ENCODE results near the gene NUP42. TPM values are rescaled to one million over a fixed set of nuclear protein-coding genes. Genes with fewer than 3 reads are reported as not detected.

NUP42 gene
- total and polyA plus RNA-seq, 2 donors from 2014 or later: 24.8 to 28.8 TPM

DNA sequence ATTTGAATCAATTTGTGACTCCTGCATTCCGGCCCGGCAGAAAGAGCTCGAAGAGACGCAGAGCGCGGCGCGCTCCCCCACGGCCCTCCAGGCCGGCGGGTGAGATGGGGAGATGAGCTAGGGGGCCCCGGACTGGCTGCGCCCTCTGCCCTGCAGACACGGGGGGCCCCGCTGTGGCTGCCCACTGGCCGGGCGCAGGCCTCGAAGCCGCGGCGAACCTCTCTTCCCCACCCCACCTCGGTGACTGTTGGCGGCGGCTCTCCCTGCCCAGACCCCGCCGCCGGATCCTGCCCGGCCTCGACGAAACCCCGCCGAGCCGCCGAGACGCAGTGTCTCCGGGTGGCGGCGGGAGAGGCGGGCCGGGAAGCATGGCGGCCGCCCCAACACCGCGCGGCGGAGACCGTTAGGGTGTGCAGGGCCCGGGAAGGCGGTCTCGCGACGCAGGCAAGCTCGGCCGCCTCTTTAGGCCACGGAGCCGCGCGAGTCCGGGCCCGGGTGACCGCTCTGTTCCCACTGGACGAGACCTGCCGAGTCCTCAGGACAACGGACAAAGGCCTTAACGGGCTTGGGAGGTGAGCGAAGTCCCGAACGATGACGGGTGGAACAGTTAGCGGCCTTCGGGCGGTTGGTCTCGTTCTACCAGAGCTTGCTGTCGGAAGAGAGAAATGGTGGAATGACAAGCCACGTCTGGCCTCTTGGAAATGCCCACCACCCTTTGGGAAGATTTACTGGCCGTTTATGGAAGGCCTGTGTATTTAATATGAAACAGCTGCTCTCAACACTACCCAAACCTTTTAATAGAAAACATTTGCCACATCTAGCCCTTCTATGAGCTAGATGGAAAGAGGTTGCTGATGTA lies 24.3 kb downstream of the NUP42 start:
- Histone ChIP-seq H3K9me3 (ENCODE audit: control insufficient read depth in 2 of 3, insufficient read depth in 1 of 3, low read length in 3 of 3) (no peaks in the 10 kb centered on the region), H3K9ac (ENCODE audit: low read length in 3 of 3) (peak overlapping the region; percentile 4 to 69 (median 54)), H3K4me3 (ENCODE audit: low read length in 3 of 3) (peak overlapping the region; percentile 15 to 65 (median 52)), H3K36me3 (ENCODE audit: control insufficient read depth in 2 of 3, insufficient read depth in 3 of 3, low read length in 3 of 3) (no peaks in the 10 kb centered on the region), H3K27me3 (ENCODE audit: control insufficient read depth, insufficient read depth, low read length) (no peaks in the 10 kb centered on the region), H3K27ac (ENCODE audit: low read depth in 2 of 2, low read length in 2 of 2) (peak overlapping the region; percentile 70 to 71), H3K4me1 (ENCODE audit: control insufficient read depth in 2 of 3, insufficient read depth in 2 of 3, low read depth in 1 of 3, low read length in 3 of 3) (peaks cover 0 to 7% (median 6%) of the 10 kb centered on the region in 3 donors)
- intact Hi-C loops (cut with DNase I): no loop called here
- DNase-seq (peak; percentile 52 to 79 (median 74)), FAIRE-seq (no peak)
- TF ChIP-seq, protein P1, sequence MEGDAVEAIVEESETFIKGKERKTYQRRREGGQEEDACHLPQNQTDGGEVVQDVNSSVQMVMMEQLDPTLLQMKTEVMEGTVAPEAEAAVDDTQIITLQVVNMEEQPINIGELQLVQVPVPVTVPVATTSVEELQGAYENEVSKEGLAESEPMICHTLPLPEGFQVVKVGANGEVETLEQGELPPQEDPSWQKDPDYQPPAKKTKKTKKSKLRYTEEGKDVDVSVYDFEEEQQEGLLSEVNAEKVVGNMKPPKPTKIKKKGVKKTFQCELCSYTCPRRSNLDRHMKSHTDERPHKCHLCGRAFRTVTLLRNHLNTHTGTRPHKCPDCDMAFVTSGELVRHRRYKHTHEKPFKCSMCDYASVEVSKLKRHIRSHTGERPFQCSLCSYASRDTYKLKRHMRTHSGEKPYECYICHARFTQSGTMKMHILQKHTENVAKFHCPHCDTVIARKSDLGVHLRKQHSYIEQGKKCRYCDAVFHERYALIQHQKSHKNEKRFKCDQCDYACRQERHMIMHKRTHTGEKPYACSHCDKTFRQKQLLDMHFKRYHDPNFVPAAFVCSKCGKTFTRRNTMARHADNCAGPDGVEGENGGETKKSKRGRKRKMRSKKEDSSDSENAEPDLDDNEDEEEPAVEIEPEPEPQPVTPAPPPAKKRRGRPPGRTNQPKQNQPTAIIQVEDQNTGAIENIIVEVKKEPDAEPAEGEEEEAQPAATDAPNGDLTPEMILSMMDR (IDR thresholded peaks at IDR 0.05; ENCODE audit: borderline replicate concordance, extremely low read depth, insufficient read depth): no peak

- Histone ChIP-seq H3K27me3 (ENCODE audit: control insufficient read depth, insufficient read depth, low read length) (no peaks in the 10 kb centered on the region), H3K4me3 (ENCODE audit: low read length in 3 of 3) (peak overlapping the region in 2 of 3 donors; percentile 52 to 65), H3K9ac (ENCODE audit: low read length in 3 of 3) (peak overlapping the region in 2 of 3 donors; percentile 54 to 69), H3K27ac (ENCODE audit: low read depth in 2 of 2, low read length in 2 of 2) (peak overlapping the region in 1 of 2 donors; percentile 29), H3K4me1 (ENCODE audit: control insufficient read depth in 2 of 3, insufficient read depth in 2 of 3, low read depth in 1 of 3, low read length in 3 of 3) (peaks cover 0 to 7% (median 6%) of the 10 kb centered on the region in 3 donors), H3K36me3 (ENCODE audit: control insufficient read depth in 2 of 3, insufficient read depth in 3 of 3, low read length in 3 of 3) (no peaks in the 10 kb centered on the region), H3K9me3 (ENCODE audit: control insufficient read depth in 2 of 3, insufficient read depth in 1 of 3, low read length in 3 of 3) (no peaks in the 10 kb centered on the region)
- DNase-seq (peak in 2 of 5 donors; percentile 52 to 62), FAIRE-seq (no peak)
- TF ChIP-seq, protein P1 (IDR thresholded peaks at IDR 0.05; ENCODE audit: borderline replicate concordance, extremely low read depth, insufficient read depth): no peak
- intact Hi-C loops (cut with DNase I): no loop called here
Measured at GRCh38 chr7:23207021-23207420, 25.2 kb downstream of the NUP42 start.

DNA sequence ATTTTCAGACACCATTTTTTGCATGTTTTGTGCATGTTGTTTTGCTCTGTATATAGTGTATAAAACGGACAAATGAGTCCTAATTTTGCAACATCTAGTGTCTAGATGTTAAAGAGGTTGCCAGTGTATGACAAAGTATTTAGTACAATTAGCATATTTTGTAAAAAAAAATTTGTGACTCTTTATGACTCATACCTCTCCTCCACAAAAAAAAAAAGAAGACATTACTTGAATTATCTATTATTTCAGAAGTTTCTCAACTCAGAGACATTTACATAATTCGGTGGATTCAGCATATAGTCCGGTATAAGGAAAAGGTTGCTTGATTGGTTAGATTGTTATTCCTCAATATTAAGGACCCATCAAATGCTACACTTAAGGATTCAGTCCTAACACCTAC lies 26.0 kb downstream of the NUP42 start:
- H3K4me1 ChIP-seq (ENCODE audit: control insufficient read depth in 2 of 3, insufficient read depth in 2 of 3, low read depth in 1 of 3, low read length in 3 of 3): peaks cover 9 to 12% (median 9%) of the 10 kb centered on the region in 3 donors
- intact Hi-C loops (cut with DNase I): no loop called here
- TF ChIP-seq, protein P1 (IDR thresholded peaks at IDR 0.05; ENCODE audit: borderline replicate concordance, extremely low read depth, insufficient read depth): no peak
- DNase-seq: no peak
- FAIRE-seq: no peak
- H3K27ac ChIP-seq (ENCODE audit: low read depth in 2 of 2, low read length in 2 of 2): no peak overlapping the region
- H3K27me3 ChIP-seq (ENCODE audit: control insufficient read depth, insufficient read depth, low read length): no peaks in the 10 kb centered on the region
- no peaks in the 10 kb centered on the region for H3K9me3 ChIP-seq (ENCODE audit: control insufficient read depth in 2 of 3, insufficient read depth in 1 of 3, low read length in 3 of 3)
- no peaks in the 10 kb centered on the region for H3K36me3 ChIP-seq (ENCODE audit: control insufficient read depth in 2 of 3, insufficient read depth in 3 of 3, low read length in 3 of 3)
- H3K9ac ChIP-seq (ENCODE audit: low read length in 3 of 3): no peak overlapping the region
- no peak overlapping the region for H3K4me3 ChIP-seq (ENCODE audit: low read length in 3 of 3)
